OCI-LY1 (cell line): Measurements from ENCODE around the gene SDK2.

Source experiments
- H2AFZ ChIP-seq: fragments of 200-600 bp; sonication (generic), shearing (Covaris generic); 2 replicates; pipeline ENCODE4 v1.6.0; 2014; ENCODE audit warnings: antibody characterized with exemption, mild to moderate bottlenecking, low read length
- H3F3A ChIP-seq: fragments of 200-600 bp; sonication (generic), shearing (Covaris generic); 2 replicates; pipeline ENCODE4 v1.6.0; 2014; ENCODE audit warnings: mild to moderate bottlenecking, antibody characterized with exemption, low read length, moderate library complexity; ENCODE audit not compliant: insufficient read depth
- H3K27ac ChIP-seq: fragments of 200-600 bp; sonication (generic); 2 replicates; pipeline ENCODE4 v1.5.1; 2014; ENCODE audit warnings: low read length, mixed run types, mild to moderate bottlenecking, low read depth; ENCODE audit not compliant: poor library complexity, severe bottlenecking
- H3K27me3 ChIP-seq: fragments of 200-600 bp; sonication (generic); 2 replicates; pipeline ENCODE4 v1.6.0; 2014; ENCODE audit warnings: antibody characterized with exemption, mild to moderate bottlenecking, low read length, moderate library complexity; ENCODE audit not compliant: insufficient read depth
- H3K36me3 ChIP-seq: fragments of 200-600 bp; sonication (generic); 2 replicates; pipeline ENCODE4 v1.6.1; 2014; ENCODE audit warnings: mild to moderate bottlenecking, antibody characterized with exemption, low read length, moderate library complexity, mixed read lengths; ENCODE audit not compliant: insufficient read depth
- H3K4me1 ChIP-seq: fragments of 200-600 bp; sonication (generic); 2 replicates; pipeline ENCODE4 v1.5.1; 2014; ENCODE audit warnings: mild to moderate bottlenecking, low read length, moderate library complexity; ENCODE audit not compliant: insufficient read depth, severe bottlenecking
- H3K4me2 ChIP-seq: fragments of 200-600 bp; sonication (generic), shearing (Covaris generic); 2 replicates; pipeline ENCODE4 v1.6.1; 2014; ENCODE audit warnings: low read length
- H3K4me3 ChIP-seq: fragments of 200-600 bp; sonication (generic); 2 replicates; pipeline ENCODE4 v1.5.1; 2014; ENCODE audit warnings: low read length, low read depth, mild to moderate bottlenecking, mixed read lengths; ENCODE audit not compliant: poor library complexity, severe bottlenecking
- H3K79me2 ChIP-seq: fragments of 200-600 bp; shearing (Covaris generic); 2 replicates; pipeline ENCODE4 v1.6.1; 2016; ENCODE audit warnings: mixed run types, low read length, mixed read lengths; ENCODE audit not compliant: insufficient read depth
- H3K9ac ChIP-seq: fragments of 200-600 bp; sonication (generic), shearing (Covaris generic); 2 replicates; pipeline ENCODE4 v1.6.1; 2014; ENCODE audit warnings: mild to moderate bottlenecking, low read length, mixed read lengths
- H3K9me2 ChIP-seq: fragments of 200-600 bp; sonication (generic), shearing (Covaris generic); 2 replicates; pipeline ENCODE4 v1.6.1; 2014; ENCODE audit warnings: low read depth, mild to moderate bottlenecking, low read length, mixed read lengths
- H3K9me3 ChIP-seq: fragments of 200-600 bp; shearing (Covaris generic); 2 replicates; pipeline ENCODE4 v1.6.1; 2014; ENCODE audit warnings: low read length, mixed read lengths
- H4K20me1 ChIP-seq: fragments of 200-600 bp; sonication (generic), shearing (Covaris generic); 2 replicates; pipeline ENCODE4 v1.6.0; 2016; ENCODE audit warnings: mild to moderate bottlenecking, low read length; ENCODE audit not compliant: insufficient read depth
- EZH2 ChIP-seq: fragments of 200-600 bp; sonication (generic), shearing (Covaris generic); IDR thresholded peaks from 2 replicates; pipeline ENCODE4 v1.8.0; 2017; ENCODE audit warnings: borderline replicate concordance, mixed run types, mild to moderate bottlenecking, antibody characterized with exemption, low read length, moderate library complexity, mixed read lengths
- TF ChIP-seq, protein P1 (sequence below): fragments of 200-600 bp; sonication (generic), shearing (Covaris generic); IDR thresholded peaks from 2 replicates; pipeline ENCODE4 v1.5.1; 2017; ENCODE audit warnings: mild to moderate bottlenecking, antibody characterized with exemption, low read length, moderate library complexity, mixed read lengths

Gene SDK2

DNA sequence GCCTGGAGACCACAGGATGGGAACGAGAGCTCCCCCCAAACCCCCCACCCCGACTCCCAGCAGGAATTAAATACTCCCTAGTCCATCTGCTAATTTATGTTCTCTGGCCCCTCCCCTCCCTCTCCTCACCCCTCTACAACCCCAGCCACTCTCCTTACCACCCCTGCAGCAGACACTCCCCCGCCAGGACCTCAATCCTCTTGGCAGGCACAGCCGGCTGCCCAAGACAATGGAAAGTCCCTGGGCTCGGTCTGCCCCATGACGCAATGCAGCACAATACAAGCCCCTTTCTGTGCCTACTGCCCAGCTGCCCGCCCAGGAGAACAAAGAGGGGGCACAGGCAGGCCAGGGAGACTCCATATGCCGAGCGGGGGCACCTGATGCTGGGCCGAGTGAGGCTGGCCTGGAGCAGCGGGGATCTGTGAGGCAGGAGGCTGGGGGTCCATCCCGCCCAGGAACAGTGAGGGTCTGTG, 302.2 kb downstream of the SDK2 start:
- H3K36me3 ChIP-seq: no peaks in the 10 kb centered on the region
- TF ChIP-seq EZH2: no peak
- TF ChIP-seq, protein P1, sequence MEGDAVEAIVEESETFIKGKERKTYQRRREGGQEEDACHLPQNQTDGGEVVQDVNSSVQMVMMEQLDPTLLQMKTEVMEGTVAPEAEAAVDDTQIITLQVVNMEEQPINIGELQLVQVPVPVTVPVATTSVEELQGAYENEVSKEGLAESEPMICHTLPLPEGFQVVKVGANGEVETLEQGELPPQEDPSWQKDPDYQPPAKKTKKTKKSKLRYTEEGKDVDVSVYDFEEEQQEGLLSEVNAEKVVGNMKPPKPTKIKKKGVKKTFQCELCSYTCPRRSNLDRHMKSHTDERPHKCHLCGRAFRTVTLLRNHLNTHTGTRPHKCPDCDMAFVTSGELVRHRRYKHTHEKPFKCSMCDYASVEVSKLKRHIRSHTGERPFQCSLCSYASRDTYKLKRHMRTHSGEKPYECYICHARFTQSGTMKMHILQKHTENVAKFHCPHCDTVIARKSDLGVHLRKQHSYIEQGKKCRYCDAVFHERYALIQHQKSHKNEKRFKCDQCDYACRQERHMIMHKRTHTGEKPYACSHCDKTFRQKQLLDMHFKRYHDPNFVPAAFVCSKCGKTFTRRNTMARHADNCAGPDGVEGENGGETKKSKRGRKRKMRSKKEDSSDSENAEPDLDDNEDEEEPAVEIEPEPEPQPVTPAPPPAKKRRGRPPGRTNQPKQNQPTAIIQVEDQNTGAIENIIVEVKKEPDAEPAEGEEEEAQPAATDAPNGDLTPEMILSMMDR: no peak
- H3K9ac ChIP-seq: no peak overlapping the region
- no peaks in the 10 kb centered on the region for H3K4me1 ChIP-seq
- H3K4me3 ChIP-seq: no peak overlapping the region
- H2AFZ ChIP-seq: no peak overlapping the region
- no peaks in the 10 kb centered on the region for H3K79me2 ChIP-seq
- no peaks in the 10 kb centered on the region for H3K9me3 ChIP-seq
- no peaks in the 10 kb centered on the region for H3F3A ChIP-seq
- H3K27ac ChIP-seq: no peak overlapping the region
- H3K9me2 ChIP-seq: no peaks in the 10 kb centered on the region
- H3K27me3 ChIP-seq: peaks cover 13% of the 10 kb centered on the region; the same call in 1 of the 2 replicates
- H4K20me1 ChIP-seq: no peaks in the 10 kb centered on the region
- no peak overlapping the region for H3K4me2 ChIP-seq

DNA sequence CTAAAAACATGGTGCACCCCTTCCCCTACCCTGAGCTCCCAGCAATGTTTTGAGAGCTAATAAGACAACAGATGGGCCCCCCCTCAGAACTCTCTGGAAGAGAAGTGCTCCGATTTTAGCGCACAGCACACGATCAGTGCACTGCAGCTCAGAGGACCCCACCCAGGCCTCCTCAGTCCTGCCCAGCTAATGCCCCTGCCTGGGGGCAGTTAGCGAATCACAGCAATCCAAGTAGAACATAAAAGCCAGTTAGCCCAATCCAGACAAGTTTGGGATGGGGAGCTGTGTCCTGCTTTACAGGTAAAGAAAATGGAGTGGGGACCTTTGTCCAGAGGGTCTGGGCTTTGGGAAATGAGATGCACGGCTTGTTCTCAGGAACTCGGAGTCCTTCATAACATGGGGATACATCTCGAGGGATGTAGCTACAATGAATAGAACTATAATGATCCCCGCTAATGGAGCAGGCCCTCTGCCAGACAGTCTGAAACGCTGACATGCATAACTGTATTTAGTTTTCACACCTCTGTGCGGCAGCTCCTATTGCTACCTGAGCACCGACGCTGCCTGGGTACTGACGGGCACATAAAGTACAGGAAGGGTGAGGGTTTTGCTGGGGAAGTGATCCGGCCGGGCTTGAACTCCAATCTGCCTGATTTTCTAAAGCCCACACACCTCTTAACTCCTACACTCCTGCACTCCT, 302.7 kb downstream of the SDK2 start:
- Histone ChIP-seq H3K4me3 (no peak overlapping the region), H2AFZ (no peak overlapping the region), H3K9me3 (no peaks in the 10 kb centered on the region), H4K20me1 (no peaks in the 10 kb centered on the region), H3K27me3 (peaks cover 13% of the 10 kb centered on the region; the same call in 1 of the 2 replicates), H3F3A (no peaks in the 10 kb centered on the region), H3K9ac (no peak overlapping the region), H3K4me1 (no peaks in the 10 kb centered on the region), H3K36me3 (no peaks in the 10 kb centered on the region), H3K79me2 (no peaks in the 10 kb centered on the region), H3K9me2 (no peaks in the 10 kb centered on the region), H3K4me2 (no peak overlapping the region), H3K27ac (no peak overlapping the region)
- TF ChIP-seq, protein P1: no peak
- TF ChIP-seq EZH2: no peak

DNA sequence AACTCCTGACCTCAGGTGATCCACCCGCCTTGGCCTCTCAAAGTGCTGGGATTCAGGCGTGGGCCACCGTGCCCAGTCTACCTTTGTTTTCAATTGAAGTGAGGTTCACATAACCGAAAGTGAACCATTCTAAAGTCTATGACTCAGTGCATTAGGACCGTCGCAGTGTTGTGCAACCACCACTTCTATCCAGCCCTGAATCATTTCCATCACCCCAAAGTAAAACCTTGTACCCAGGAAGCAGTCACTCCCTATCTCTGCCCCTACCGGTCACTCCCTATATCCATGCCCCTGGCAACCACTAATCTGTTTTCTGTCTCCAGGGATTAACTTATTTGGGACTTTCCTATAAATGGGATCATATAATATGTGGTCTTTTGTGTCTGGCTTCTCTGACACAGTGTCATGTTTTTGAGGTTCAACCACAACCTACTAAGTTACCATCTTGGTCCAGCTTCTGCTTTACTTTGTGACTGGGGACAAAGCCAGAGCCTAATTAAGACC, 304.1 kb downstream of the SDK2 start:
- Histone ChIP-seq H4K20me1 (no peaks in the 10 kb centered on the region), H3K4me2 (no peak overlapping the region), H2AFZ (no peak overlapping the region), H3K9me2 (no peaks in the 10 kb centered on the region), H3K27me3 (peaks cover 10% of the 10 kb centered on the region; the same call in 1 of the 2 replicates), H3K4me3 (no peak overlapping the region), H3K9me3 (no peaks in the 10 kb centered on the region), H3K4me1 (no peaks in the 10 kb centered on the region), H3K36me3 (no peaks in the 10 kb centered on the region), H3F3A (no peaks in the 10 kb centered on the region), H3K79me2 (no peaks in the 10 kb centered on the region), H3K9ac (no peak overlapping the region), H3K27ac (no peak overlapping the region)
- TF ChIP-seq EZH2: no peak
- TF ChIP-seq, protein P1: no peak
